K562 (cell line): ENCODE data around the gene TMEM255A. TPM values are rescaled to one million over a fixed set of nuclear protein-coding genes. Genes with fewer than 3 reads are reported as not detected.

Experiments
- CREM ChIP-seq: IDR thresholded peaks from 2 replicates; pipeline ENCODE4 v1.6.1; 2014; ENCODE audit warnings: antibody characterized with exemption, low read depth
- CSDE1 ChIP-seq, 2 experiments: fragments of 450-650 bp; IDR thresholded peaks; 2 replicates each; pipeline ENCODE4 v1.6.1; 2016; ENCODE audit warnings: mild to moderate bottlenecking in 1 of 2
- DPF2 ChIP-seq: fragments of 450-650 bp; IDR thresholded peaks from 2 replicates; pipeline ENCODE4 v1.6.1; 2016
- GABPB1 ChIP-seq: sonication (generic); formaldehyde crosslinking; IDR thresholded peaks from 2 replicates; pipeline ENCODE4 v1.8.0; 2022; ENCODE audit warnings: mild to moderate bottlenecking, missing genetic modification reagents
- HDAC8 ChIP-seq: fragments of 450-650 bp; IDR thresholded peaks from 2 replicates; pipeline ENCODE4 v1.6.1; 2016; ENCODE audit warnings: mild to moderate bottlenecking, missing genetic modification characterization, moderate library complexity, missing compliant biosample characterization
- HMGN3 ChIP-seq: IDR thresholded peaks from 2 replicates; pipeline ENCODE4 v1.6.1; 2011; ENCODE audit warnings: borderline replicate concordance, low read depth, mild to moderate bottlenecking, mixed read lengths, low read length; ENCODE audit not compliant: insufficient read length; ENCODE audit errors: extremely low read depth
- MNT ChIP-seq, 2 experiments: fragments of 450-650 bp; conservative IDR thresholded peaks; 2 replicates each; pipeline ENCODE4 v1.6.1; 2017; ENCODE audit warnings: mild to moderate bottlenecking in 2 of 2, moderate library complexity in 2 of 2
- MXI1 ChIP-seq: IDR thresholded peaks from 2 replicates; pipeline ENCODE4 v1.6.1; 2011; ENCODE audit warnings: low read depth, mild to moderate bottlenecking, improper control_type of control experiment, low read length
- NFIC ChIP-seq: fragments of 450-650 bp; IDR thresholded peaks from 2 replicates; pipeline ENCODE4 v1.6.1; 2017; ENCODE audit warnings: mild to moderate bottlenecking, inconsistent platforms
- PRPF4 ChIP-seq: fragments of 200-400 bp; formaldehyde crosslinking; IDR thresholded peaks from one replicate; pipeline ENCODE4 v1.6.1; 2017; ENCODE audit warnings: low read length, low read depth, mild to moderate bottlenecking; ENCODE audit not compliant: insufficient read depth, poor library complexity, severe bottlenecking
- ZBTB40 ChIP-seq, 2 experiments: fragments of 450-650 bp in 1 of 2; sonication (generic) in 1 of 2; formaldehyde crosslinking in 1 of 2; IDR thresholded peaks; 2 replicates each; pipeline versions ENCODE4 v1.7.1 to v1.9.0; 2016 to 2022; ENCODE audit warnings: inconsistent platforms in 1 of 2, mild to moderate bottlenecking in 1 of 2, missing genetic modification reagents in 1 of 2
- ZNF121 ChIP-seq: sonication (generic); formaldehyde crosslinking; conservative IDR thresholded peaks from 2 replicates; pipeline ENCODE4 v1.8.0; 2022; ENCODE audit warnings: missing genetic modification reagents
- ZNF589 ChIP-seq: fragments of 200-800 bp; sonication (Bioruptor generic); IDR thresholded peaks from 2 replicates; pipeline ENCODE4 v1.6.1; 2016; ENCODE audit warnings: low read depth, missing genetic modification characterization, missing compliant biosample characterization
- polyA plus RNA-seq, 8 experiments: library from polyadenylated mRNA; depleted of rRNA in 4 of 8; stranded (reverse) in 5 of 8; unstranded in 3 of 8; fragments of >200 nt; fragmentation: Nextera tagmentation in 2 of 8; fragmentation: Illumina TruSeq in 1 of 8; extraction: Ambion mirVana in 2 of 8; extraction: Trizol in 1 of 8; gene quantifications; 2 replicates each; pipeline versions ENCODE4 v1.2.1 to v1.2.3, GENCODE V29; 2011 to 2014; ENCODE audit warnings: inconsistent platforms in 1 of 8, missing spikeins in 1 of 8
- total RNA-seq, 7 experiments: library from RNA; depleted of rRNA in 6 of 7; stranded (reverse); fragments of >200 nt in 6 of 7; fragmentation: Illumina TruSeq in 2 of 7; extraction: Trizol in 2 of 7; gene quantifications; 2 replicates each; pipeline versions ENCODE4 v1.2.1 to v1.2.3, GENCODE V29; 2011 to 2021; ENCODE audit warnings: low replicate concordance in 1 of 7

TMEM255A gene
- total and polyA plus RNA-seq, 9 of the 15 experiments (the other 6 are each of a cell fraction or from before 2014, with no cell fraction given), result 0.01 TPM; not detected in 8

- TF ChIP-seq HMGN3 (no peak), ZNF589 (CRISPR knock-in tag) (0 out of 2 replicates have a peak, but pooled peaks have one; percentile 43), ZNF121 (CRISPR knock-in tag) (no peak), PRPF4 (no peak), HDAC8 (no peak), MXI1 (peak; percentile 74; the same call in 1 of the 2 replicates), NFIC (peak; percentile 98), DPF2 (peak; percentile 46), CSDE1 (IDR thresholded peaks at IDR 0.05) (peak in 1 of 2 experiments; percentile 60; a peak in 1 of 4 replicates), GABPB1 (CRISPR knock-in tag) (peak; percentile 93), ZBTB40 (IDR thresholded peaks at IDR 0.05) (peak; percentile 91), ZBTB40 (CRISPR knock-in tag; IDR thresholded peaks at IDR 0.05) (no peak), MNT (conservative IDR thresholded peaks at IDR 0.05) (peak; percentile 55 to 76; a peak in 3 of 4 replicates), CREM (peak; percentile 63; the same call in 1 of the 2 replicates)
Observed at GRCh38 chrX:120244735-120245498, 66.3 kb downstream of the TMEM255A start (continued).
